CD4-positive, CD25-positive, alpha-beta regulatory T cell (primary cell): ENCODE results near the gene ZNF689. TPM values are rescaled to one million over a fixed set of nuclear protein-coding genes. Genes with fewer than 3 reads are reported as not detected.

ENCODE experiments used
- ATAC-seq, 2 donors: fragments of 150-1000 bp; cut with Tn5 transposase; one replicate each; pipeline ENCODE4 v1.10.0; 2021; ENCODE audit warnings: low read depth in 2 of 2, moderate number of reproducible peaks in 2 of 2, moderate library complexity in 1 of 2
- DNase-seq, 3 donors: peaks; one replicate each; pipeline versions ENCODE4 v3.0.0 to v3.0.0-alpha.2; 2012 to 2022; ENCODE audit warnings: mixed read lengths in 1 of 3
- H3K27ac ChIP-seq: one replicate; pipeline ENCODE4 v1.7.0; 2013; ENCODE audit warnings: mild to moderate bottlenecking, low read length; ENCODE audit not compliant: insufficient read depth, poor library complexity, severe bottlenecking
- H3K27me3 ChIP-seq: one replicate; pipeline ENCODE4 v1.7.0; 2013; ENCODE audit warnings: low read length; ENCODE audit not compliant: control insufficient read depth, insufficient read depth
- H3K36me3 ChIP-seq: one replicate; pipeline ENCODE4 v1.7.0; 2013; ENCODE audit warnings: mild to moderate bottlenecking, low read length, moderate library complexity; ENCODE audit not compliant: control insufficient read depth, insufficient read depth
- H3K4me1 ChIP-seq: 2 replicates; pipeline ENCODE4 v1.7.0; 2013; ENCODE audit warnings: mild to moderate bottlenecking, low read length; ENCODE audit not compliant: insufficient read depth, control insufficient read depth, poor library complexity, severe bottlenecking
- H3K4me3 ChIP-seq: one replicate; pipeline ENCODE4 v1.7.0; 2013; ENCODE audit warnings: low read depth, mild to moderate bottlenecking, low read length, moderate library complexity
- H3K9me3 ChIP-seq, 2 experiments: 1 replicate in 1 of 2; 2 replicates in 1 of 2; pipeline ENCODE4 v1.7.0; 2013; ENCODE audit warnings: low read length in 2 of 2, mild to moderate bottlenecking in 1 of 2, moderate library complexity in 1 of 2; ENCODE audit not compliant: control insufficient read depth in 2 of 2
- H3K27ac Mint-ChIP-seq, 3 donors: one replicate each; pipeline ENCODE4 v1.8.0; 2020 to 2022; ENCODE audit warnings: mild to moderate bottlenecking in 3 of 3, mixed read lengths in 3 of 3, moderate library complexity in 2 of 3
- H3K27me3 Mint-ChIP-seq: one replicate; pipeline ENCODE4 v1.8.0; 2022; ENCODE audit warnings: mild to moderate bottlenecking, mixed read lengths
- H3K36me3 Mint-ChIP-seq: one replicate; pipeline ENCODE4 v1.8.0; 2020; ENCODE audit warnings: mixed read lengths
- H3K4me1 Mint-ChIP-seq, 4 donors: one replicate each; pipeline ENCODE4 v1.8.0; 2020 to 2022; ENCODE audit warnings: mixed read lengths in 4 of 4, mild to moderate bottlenecking in 1 of 4
- H3K4me3 Mint-ChIP-seq, 4 donors: one replicate each; pipeline ENCODE4 v1.8.0; 2020 to 2022; ENCODE audit warnings: mild to moderate bottlenecking in 4 of 4, mixed read lengths in 4 of 4, moderate library complexity in 3 of 4
- H3K9me3 Mint-ChIP-seq, 7 donors: one replicate each; pipeline ENCODE4 v1.8.0; 2020 to 2022; ENCODE audit warnings: mixed read lengths in 7 of 7, mild to moderate bottlenecking in 3 of 7, moderate library complexity in 2 of 7
- polyA plus RNA-seq, 4 donors: library from polyadenylated mRNA; unstranded; fragments of 300-500 nt; fragmentation: Illumina TruSeq; gene quantifications; one replicate each; pipeline ENCODE4 v1.2.3, GENCODE V29; 2021
- total RNA-seq: library from RNA; stranded (reverse); gene quantifications from one replicate; pipeline ENCODE4 v1.2.3, GENCODE V29; 2022

Gene ZNF689
- total and polyA plus RNA-seq, 5 donors from 2014 or later, result 8.1 to 16.0 (median 14.0) TPM

DNA sequence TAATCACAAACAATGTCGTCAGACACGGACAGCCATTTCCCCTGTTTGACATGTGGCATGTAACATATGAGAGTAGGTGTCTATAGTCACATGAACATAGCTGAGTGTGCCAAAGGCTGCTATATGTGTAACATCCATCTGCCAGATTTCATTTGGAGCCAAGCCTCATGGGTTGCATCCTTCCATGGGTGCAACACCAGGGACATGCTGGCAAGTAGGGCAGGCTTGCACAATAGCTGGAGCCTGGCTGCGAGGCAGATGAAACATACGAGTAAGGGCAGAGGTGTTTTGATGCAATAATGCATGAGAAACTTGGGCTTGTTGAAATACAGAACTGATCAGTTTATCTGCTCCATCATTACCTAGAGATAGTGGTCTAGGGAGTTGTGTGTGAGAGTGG, 9.0 kb upstream of the ZNF689 start:
- no peak overlapping the region for H3K4me3 Mint-ChIP-seq
- Histone ChIP-seq H3K27ac (no peak overlapping the region), H3K9me3 (no peaks in the 10 kb centered on the region), H3K4me1 (no peaks in the 10 kb centered on the region), H3K4me3 (no peak overlapping the region), H3K36me3 (no peaks in the 10 kb centered on the region), H3K27me3 (peaks cover 8% of the 10 kb centered on the region)
- peaks cover 0 to 1% (median 0%) of the 10 kb centered on the region in 7 donors for H3K9me3 Mint-ChIP-seq
- ATAC-seq (no peak), DNase-seq (no peak)
- no peaks in the 10 kb centered on the region for H3K4me1 Mint-ChIP-seq
- H3K27ac Mint-ChIP-seq, result no peak overlapping the region
- H3K27me3 Mint-ChIP-seq, result peaks cover 37% of the 10 kb centered on the region
- H3K36me3 Mint-ChIP-seq, result no peaks in the 10 kb centered on the region

DNA sequence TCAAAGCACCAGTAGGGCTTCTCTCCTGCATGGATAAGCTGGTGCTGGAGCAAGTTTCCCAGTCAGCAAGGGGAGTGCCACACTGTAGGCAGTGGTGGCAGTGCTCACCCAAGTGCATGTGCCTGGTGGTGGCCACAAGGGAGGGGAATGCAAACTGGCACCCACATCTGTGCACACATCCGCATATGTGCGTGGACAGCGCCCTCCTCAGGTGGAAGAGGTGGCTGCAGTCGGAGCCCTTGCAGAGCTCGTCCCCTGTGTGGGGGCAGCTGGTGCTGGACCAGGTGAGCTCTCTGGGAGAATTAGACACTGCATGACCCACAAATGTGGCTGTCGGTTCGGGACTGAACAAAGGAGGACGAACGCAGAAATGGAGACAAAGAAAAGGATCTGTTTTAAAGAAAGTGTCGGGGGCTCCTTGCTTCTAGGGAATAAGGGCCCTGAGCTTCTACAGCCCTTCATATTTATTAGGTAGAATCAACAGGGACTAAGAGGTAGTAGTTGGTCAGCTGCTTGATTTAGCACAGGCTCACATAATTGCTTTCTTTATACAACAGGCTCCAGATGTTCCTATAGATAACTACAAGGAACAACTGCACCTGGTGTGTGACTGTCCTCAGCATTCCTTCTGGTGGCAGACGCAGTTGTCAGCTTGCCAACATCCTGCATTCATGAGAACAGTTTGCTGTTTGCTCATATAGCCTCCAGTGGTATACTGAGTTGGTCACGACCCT, 5.3 kb upstream of the ZNF689 start:
- Histone ChIP-seq H3K36me3 (no peaks in the 10 kb centered on the region), H3K9me3 (no peaks in the 10 kb centered on the region), H3K27me3 (peaks cover 6% of the 10 kb centered on the region), H3K4me3 (no peak overlapping the region), H3K27ac (no peak overlapping the region), H3K4me1 (peaks cover 1% of the 10 kb centered on the region)
- peak; percentile 52 to 82 (median 59) for DNase-seq
- ATAC-seq, result peak; percentile 79 to 82
- Mint-ChIP-seq H3K9me3 (no peaks in the 10 kb centered on the region), H3K27ac (no peak overlapping the region), H3K4me3 (no peak overlapping the region), H3K27me3 (peaks cover 7% of the 10 kb centered on the region), H3K4me1 (peaks cover under 1 to 2% (median 1%) of the 10 kb centered on the region in 4 donors), H3K36me3 (no peaks in the 10 kb centered on the region)

DNA sequence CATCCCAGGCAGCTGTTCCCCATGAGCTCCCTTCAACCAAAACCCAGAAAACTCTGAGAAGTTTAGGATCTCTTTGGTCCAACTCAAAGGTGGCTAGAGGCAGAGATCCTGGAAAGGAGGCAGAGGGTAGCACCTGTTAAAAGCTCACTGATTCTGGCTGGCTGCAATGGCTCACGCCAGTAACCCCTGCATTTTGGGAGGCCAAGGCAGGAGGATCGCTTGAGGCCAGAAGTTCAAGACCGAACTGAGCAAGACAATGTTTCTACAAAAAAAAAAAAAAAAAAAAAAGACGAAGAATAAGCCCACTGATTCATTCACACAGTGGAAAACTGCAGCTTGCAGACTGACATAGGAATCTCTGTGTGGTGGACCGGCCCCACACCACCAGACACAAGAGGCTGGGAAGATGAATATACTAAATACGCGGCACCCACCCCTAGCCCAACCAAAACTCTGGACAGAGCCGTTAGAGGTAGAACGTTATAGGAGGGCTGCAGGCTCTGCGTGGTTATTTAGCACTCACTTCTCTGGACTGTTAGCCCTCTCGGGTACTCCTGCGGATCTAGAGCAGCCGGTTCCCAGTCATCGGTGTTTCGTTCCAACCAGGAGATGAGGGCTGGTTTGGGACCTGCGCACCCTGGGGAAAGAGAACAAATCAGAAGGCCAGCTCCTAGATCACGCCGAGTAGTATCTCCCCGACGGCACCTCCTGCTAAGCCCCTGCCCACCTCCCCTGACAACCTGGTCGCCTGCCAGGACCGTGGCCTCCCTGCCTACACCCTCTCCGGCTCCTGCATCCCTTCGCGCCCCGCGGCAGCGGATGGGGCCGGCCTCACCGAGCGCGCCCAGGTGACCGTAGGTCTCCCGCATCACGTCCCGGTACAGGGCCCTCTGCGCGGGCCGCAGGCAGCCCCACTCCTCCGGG, 925 bp downstream of the ZNF689 start:
- peak; percentile 27 to 43 for ATAC-seq
- peak overlapping the region; percentile 71 to 97 (median 81) for H3K27ac Mint-ChIP-seq
- H3K9me3 Mint-ChIP-seq, result no peaks in the 10 kb centered on the region
- peaks cover 20% of the 10 kb centered on the region for H3K4me1 ChIP-seq
- peaks cover 11 to 29% (median 17%) of the 10 kb centered on the region in 4 donors for H3K4me1 Mint-ChIP-seq
- peak overlapping the region; percentile 86 for H3K4me3 ChIP-seq
- peaks cover 18% of the 10 kb centered on the region for H3K36me3 ChIP-seq
- peak in 1 of 3 donors; percentile 63 for DNase-seq
- H3K9me3 ChIP-seq, result no peaks in the 10 kb centered on the region
- H3K36me3 Mint-ChIP-seq, result peaks cover 21% of the 10 kb centered on the region
- peak overlapping the region; percentile 95 to 97 (median 96) for H3K4me3 Mint-ChIP-seq
- no peaks in the 10 kb centered on the region for H3K27me3 ChIP-seq
- H3K27ac ChIP-seq, result peak overlapping the region; percentile 93
- no peaks in the 10 kb centered on the region for H3K27me3 Mint-ChIP-seq

DNA sequence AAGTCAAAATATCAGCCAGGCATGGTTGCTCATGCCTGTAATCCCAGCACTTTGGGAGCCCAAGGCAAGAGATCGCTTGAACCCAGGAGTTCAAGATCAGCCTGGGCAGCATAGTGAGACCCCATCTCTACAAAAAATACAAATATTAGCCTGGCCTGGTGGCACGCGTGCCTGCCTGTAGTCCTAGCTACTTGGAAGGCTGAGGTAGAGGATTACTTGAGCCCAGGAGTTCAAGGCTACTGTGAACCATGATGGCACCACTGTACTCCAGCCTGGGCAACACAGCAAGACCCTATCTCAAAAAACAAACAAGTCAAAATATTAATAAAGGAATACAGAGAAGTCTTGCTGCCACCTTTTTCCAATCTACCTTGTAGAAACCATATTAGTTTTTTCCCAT, 4.2 kb downstream of the ZNF689 start:
- Histone ChIP-seq H3K27me3 (no peaks in the 10 kb centered on the region), H3K4me3 (no peak overlapping the region), H3K4me1 (peaks cover 20% of the 10 kb centered on the region), H3K36me3 (peaks cover 36% of the 10 kb centered on the region), H3K27ac (no peak overlapping the region), H3K9me3 (no peaks in the 10 kb centered on the region)
- Mint-ChIP-seq H3K27me3 (no peaks in the 10 kb centered on the region), H3K4me3 (peak overlapping the region in 1 of 4 donors; percentile 39), H3K27ac (peak overlapping the region in 1 of 3 donors; percentile 76), H3K4me1 (peaks cover 11 to 29% (median 18%) of the 10 kb centered on the region in 4 donors), H3K9me3 (no peaks in the 10 kb centered on the region), H3K36me3 (peaks cover 29% of the 10 kb centered on the region)
- ATAC-seq (no peak), DNase-seq (no peak)

DNA sequence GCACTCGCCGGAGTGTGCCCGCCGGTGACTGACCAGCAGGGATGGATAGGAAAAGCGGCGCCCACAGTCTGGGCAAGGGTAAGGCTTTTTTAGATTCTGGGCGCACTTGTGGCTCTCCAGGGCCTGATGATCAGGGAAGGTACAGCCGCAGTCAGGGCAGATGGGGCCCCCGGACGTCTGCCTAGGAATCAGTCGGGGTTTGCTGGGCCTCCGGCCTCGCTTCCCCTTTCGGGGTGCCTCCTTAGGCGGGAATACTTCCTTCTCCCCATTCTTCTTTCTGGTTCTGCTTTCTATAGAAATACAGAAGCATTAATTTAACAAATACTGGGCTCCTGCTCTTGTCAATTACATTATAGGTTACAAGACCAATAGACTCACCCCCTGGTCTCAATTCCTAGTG, 5.0 kb downstream of the ZNF689 start:
- H3K9me3 Mint-ChIP-seq, result no peaks in the 10 kb centered on the region
- H3K27ac Mint-ChIP-seq, result no peak overlapping the region
- H3K27me3 Mint-ChIP-seq, result no peaks in the 10 kb centered on the region
- no peak overlapping the region for H3K4me3 ChIP-seq
- ATAC-seq, result no peak
- H3K27me3 ChIP-seq, result no peaks in the 10 kb centered on the region
- H3K36me3 Mint-ChIP-seq, result peaks cover 29% of the 10 kb centered on the region
- peaks cover 7 to 24% (median 13%) of the 10 kb centered on the region in 4 donors for H3K4me1 Mint-ChIP-seq
- peaks cover 16% of the 10 kb centered on the region for H3K4me1 ChIP-seq
- no peaks in the 10 kb centered on the region for H3K9me3 ChIP-seq
- peak overlapping the region in 1 of 4 donors; percentile 52 for H3K4me3 Mint-ChIP-seq
- H3K27ac ChIP-seq, result no peak overlapping the region
- H3K36me3 ChIP-seq, result peaks cover 36% of the 10 kb centered on the region
- DNase-seq, result no peak

DNA sequence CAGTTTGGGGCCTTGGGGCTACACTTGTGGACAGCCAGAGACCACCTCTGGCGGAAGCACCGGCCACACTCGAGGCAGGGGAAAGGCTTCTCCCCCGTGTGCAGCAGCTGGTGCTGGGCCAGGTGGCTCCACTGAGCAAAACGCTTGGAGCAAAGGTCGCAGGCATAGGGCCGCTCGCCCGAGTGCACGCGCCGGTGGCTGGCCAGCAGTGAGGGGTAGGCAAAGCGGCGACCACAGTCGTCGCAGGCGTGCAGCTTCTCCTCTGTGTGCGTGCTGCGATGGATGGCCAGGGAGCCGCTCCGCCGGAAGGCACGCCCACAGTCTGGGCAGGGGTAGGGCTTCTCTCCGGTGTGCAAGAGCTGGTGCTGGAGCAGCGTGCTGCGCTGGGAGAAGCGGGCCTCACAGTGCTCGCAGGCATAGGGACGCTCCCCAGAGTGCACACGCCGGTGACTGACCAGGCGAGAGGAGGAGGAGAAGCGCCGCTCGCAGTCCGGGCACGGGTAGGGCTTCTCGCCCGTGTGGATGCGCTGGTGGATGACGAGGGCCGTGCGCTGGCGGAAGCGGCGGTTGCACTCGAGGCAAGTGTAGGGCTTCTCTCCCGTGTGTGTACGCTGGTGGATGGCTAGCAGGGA, 5.8 kb downstream of the ZNF689 start:
- Mint-ChIP-seq H3K9me3 (no peaks in the 10 kb centered on the region), H3K27me3 (no peaks in the 10 kb centered on the region), H3K36me3 (peaks cover 29% of the 10 kb centered on the region), H3K4me3 (no peak overlapping the region), H3K4me1 (peaks cover 5 to 22% (median 11%) of the 10 kb centered on the region in 4 donors), H3K27ac (no peak overlapping the region)
- Histone ChIP-seq H3K27me3 (no peaks in the 10 kb centered on the region), H3K4me3 (no peak overlapping the region), H3K4me1 (peaks cover 12% of the 10 kb centered on the region), H3K9me3 (no peaks in the 10 kb centered on the region), H3K36me3 (peaks cover 36% of the 10 kb centered on the region), H3K27ac (no peak overlapping the region)
- DNase-seq (no peak), ATAC-seq (no peak)

DNA sequence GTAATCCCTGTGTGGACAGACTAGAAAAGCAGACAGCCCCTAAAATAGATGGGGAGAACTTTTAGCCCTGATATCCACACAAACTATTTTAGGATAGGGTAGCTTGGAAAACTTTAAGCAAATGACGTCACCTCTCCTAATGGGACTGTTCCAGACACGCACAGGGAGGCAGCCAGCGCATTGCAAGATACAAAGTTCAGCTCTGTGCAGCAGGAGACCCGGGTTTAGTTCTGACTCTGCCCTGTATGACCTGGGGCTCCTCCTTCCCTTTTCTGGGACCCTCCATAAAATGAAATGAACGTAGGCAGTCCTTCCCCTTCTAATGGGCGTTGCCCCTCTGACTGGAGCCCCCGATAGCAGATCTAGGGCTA, 6.3 kb downstream of the ZNF689 start:
- Mint-ChIP-seq H3K27ac (no peak overlapping the region), H3K4me3 (peak overlapping the region in 1 of 4 donors; percentile 42), H3K4me1 (peaks cover 4 to 17% (median 8%) of the 10 kb centered on the region in 4 donors), H3K36me3 (peaks cover 29% of the 10 kb centered on the region), H3K27me3 (no peaks in the 10 kb centered on the region), H3K9me3 (no peaks in the 10 kb centered on the region)
- peaks cover 36% of the 10 kb centered on the region for H3K36me3 ChIP-seq
- DNase-seq, result no peak
- no peaks in the 10 kb centered on the region for H3K27me3 ChIP-seq
- H3K4me1 ChIP-seq, result peaks cover 6% of the 10 kb centered on the region
- no peak overlapping the region for H3K27ac ChIP-seq
- ATAC-seq, result no peak
- H3K9me3 ChIP-seq, result no peaks in the 10 kb centered on the region
- H3K4me3 ChIP-seq, result no peak overlapping the region
